GM12892 (cell line): ENCODE measurements around the gene TRPM5.

ENCODE experiments used
- POLR2A ChIP-seq: IDR thresholded peaks from 2 replicates; pipeline ENCODE4 v1.6.1; 2011; ENCODE audit warnings: low read depth, low read length, control low read depth
- POLR2AphosphoS5 ChIP-seq: IDR thresholded peaks from 2 replicates; pipeline ENCODE4 v1.6.1; 2011; ENCODE audit warnings: low read depth, low read length, control low read depth
- TAF1 ChIP-seq: IDR thresholded peaks from 2 replicates; pipeline ENCODE4 v1.6.1; 2011; ENCODE audit warnings: low read depth, mild to moderate bottlenecking, control low read depth, low read length, borderline replicate concordance

- TF ChIP-seq POLR2AphosphoS5 (no peak), POLR2A (no peak), TAF1 (no peak)
Observed at GRCh38 chr11:2489083-2489482, 44.8 kb upstream of the TRPM5 start.
